ENCODE results near the gene ACTN3.

DNA sequence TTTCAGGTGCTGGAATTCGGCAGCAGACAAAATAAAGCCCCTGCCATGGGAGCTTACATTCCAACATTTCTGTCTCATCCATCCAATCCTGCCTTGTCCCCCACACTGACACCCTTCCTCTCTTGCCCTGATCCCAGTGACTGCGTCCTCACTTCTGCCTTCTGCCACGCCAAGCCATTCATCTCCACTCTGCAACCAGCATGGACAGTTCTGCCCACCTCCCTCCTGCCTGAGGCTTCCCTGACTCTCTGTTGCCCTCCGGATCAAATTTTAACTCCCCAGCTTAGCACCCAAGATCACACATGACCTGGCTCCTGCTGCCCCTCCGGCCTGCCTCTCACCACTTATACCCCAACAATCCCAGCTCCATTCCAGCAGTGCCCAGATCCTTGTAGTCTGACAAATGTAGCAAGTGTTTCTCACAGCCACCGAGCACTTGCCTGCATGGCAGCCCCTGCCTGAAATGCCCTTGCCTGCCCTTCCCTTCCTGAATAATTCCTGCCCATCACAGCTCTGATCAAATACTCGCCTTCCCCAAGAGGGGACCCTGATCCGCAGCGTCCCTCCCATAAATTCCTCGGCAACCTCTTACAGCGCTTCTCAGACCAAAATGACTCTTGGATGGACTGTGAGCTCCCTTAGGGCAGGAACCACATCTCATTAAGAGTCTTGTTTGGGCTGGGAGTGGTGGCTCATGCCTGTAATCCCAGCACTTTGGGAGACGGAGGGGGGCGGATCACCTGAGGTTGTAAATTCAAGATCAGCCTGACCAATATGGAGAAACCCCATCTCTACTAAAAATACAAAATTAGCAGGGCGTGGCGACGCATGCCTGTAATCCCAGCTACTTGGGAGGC is 2.3 kb downstream of the ACTN3 start:
- TF ChIP-seq TAF1 (IDR thresholded peaks at IDR 0.05; ENCODE audit: low read depth): no peak
- no peak for TF ChIP-seq POLR2AphosphoS5 (IDR thresholded peaks at IDR 0.05)
- TF ChIP-seq CTCF (IDR thresholded peaks at IDR 0.05; ENCODE audit: poor library complexity, severe bottlenecking): no peak
- no peak for TF ChIP-seq RAD21 (conservative IDR thresholded peaks at IDR 0.05)
- TF ChIP-seq, protein P1, sequence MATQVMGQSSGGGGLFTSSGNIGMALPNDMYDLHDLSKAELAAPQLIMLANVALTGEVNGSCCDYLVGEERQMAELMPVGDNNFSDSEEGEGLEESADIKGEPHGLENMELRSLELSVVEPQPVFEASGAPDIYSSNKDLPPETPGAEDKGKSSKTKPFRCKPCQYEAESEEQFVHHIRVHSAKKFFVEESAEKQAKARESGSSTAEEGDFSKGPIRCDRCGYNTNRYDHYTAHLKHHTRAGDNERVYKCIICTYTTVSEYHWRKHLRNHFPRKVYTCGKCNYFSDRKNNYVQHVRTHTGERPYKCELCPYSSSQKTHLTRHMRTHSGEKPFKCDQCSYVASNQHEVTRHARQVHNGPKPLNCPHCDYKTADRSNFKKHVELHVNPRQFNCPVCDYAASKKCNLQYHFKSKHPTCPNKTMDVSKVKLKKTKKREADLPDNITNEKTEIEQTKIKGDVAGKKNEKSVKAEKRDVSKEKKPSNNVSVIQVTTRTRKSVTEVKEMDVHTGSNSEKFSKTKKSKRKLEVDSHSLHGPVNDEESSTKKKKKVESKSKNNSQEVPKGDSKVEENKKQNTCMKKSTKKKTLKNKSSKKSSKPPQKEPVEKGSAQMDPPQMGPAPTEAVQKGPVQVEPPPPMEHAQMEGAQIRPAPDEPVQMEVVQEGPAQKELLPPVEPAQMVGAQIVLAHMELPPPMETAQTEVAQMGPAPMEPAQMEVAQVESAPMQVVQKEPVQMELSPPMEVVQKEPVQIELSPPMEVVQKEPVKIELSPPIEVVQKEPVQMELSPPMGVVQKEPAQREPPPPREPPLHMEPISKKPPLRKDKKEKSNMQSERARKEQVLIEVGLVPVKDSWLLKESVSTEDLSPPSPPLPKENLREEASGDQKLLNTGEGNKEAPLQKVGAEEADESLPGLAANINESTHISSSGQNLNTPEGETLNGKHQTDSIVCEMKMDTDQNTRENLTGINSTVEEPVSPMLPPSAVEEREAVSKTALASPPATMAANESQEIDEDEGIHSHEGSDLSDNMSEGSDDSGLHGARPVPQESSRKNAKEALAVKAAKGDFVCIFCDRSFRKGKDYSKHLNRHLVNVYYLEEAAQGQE (IDR thresholded peaks at IDR 0.05; ENCODE audit: borderline replicate concordance): no peak
- no peak for TF ChIP-seq EP300 (conservative IDR thresholded peaks at IDR 0.05; ENCODE audit: poor library complexity, severe bottlenecking)
- no peak for TF ChIP-seq EZH2 (IDR thresholded peaks at IDR 0.05; ENCODE audit: borderline replicate concordance, insufficient read depth, low read length, poor library complexity, severe bottlenecking)
- no peak for TF ChIP-seq MXI1 (conservative IDR thresholded peaks at IDR 0.05; ENCODE audit: poor library complexity, severe bottlenecking)
- no peak for TF ChIP-seq SMC3 (conservative IDR thresholded peaks at IDR 0.05; ENCODE audit: poor library complexity)

All from neural cell (in vitro differentiated cells).